Transverse colon (tissue), 3 donors: ENCODE results near the gene GTF3C5.

ENCODE experiments used
- POLR2A ChIP-seq: fragments of 450-650 bp; IDR thresholded peaks from one replicate; pipeline ENCODE4 v1.6.1; 2016; ENCODE audit warnings: antibody characterized with exemption, mild to moderate bottlenecking, moderate library complexity
- TF ChIP-seq, protein P1 (sequence below), 5 experiments: fragments of 200-600 bp in 3 of 5; fragments of 450-650 bp in 2 of 5; sonication (generic) in 3 of 5; IDR thresholded peaks; 1 replicate in 2 of 5; 2 replicates in 3 of 5; pipeline ENCODE4 v1.5.1; 2016 to 2017; ENCODE audit warnings: antibody characterized with exemption in 5 of 5, inconsistent platforms in 3 of 5, mild to moderate bottlenecking in 2 of 5, moderate library complexity in 1 of 5

DNA sequence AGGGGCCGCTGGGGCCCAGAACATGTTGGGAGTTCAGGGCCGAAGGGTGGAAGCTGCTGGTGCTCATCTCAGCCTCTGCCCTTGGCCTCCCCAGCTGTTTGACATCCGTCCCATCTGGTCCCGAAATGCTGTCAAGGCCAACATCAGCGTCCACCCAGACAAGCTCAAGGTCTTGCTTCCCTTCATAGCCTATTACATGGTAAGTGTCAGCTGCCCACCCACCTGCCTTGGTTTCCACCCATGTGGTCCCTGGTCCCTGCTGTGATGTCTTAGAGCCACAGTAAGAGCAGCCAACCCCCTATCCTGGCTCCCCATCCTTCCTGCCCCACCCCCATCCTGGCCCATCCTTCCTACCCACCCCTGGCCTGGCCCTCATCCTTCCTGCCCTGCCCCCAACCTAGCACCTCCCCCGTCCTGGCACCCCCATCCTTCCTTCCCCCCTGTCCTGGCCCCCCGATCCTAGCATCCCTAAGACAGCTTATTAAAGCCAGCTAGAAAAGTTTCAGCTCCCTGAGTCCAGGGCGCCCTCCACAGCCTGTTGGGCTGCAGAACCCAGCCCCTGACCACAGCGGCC, 21.3 kb downstream of the GTF3C5 start:
- no peak for TF ChIP-seq POLR2A
- TF ChIP-seq, protein P1, sequence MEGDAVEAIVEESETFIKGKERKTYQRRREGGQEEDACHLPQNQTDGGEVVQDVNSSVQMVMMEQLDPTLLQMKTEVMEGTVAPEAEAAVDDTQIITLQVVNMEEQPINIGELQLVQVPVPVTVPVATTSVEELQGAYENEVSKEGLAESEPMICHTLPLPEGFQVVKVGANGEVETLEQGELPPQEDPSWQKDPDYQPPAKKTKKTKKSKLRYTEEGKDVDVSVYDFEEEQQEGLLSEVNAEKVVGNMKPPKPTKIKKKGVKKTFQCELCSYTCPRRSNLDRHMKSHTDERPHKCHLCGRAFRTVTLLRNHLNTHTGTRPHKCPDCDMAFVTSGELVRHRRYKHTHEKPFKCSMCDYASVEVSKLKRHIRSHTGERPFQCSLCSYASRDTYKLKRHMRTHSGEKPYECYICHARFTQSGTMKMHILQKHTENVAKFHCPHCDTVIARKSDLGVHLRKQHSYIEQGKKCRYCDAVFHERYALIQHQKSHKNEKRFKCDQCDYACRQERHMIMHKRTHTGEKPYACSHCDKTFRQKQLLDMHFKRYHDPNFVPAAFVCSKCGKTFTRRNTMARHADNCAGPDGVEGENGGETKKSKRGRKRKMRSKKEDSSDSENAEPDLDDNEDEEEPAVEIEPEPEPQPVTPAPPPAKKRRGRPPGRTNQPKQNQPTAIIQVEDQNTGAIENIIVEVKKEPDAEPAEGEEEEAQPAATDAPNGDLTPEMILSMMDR (IDR thresholded peaks at IDR 0.05): no peak
